Osteoblast (primary cell): Measurements from ENCODE around the gene CNR2. TPM values are rescaled to one million over a fixed set of nuclear protein-coding genes. Genes with fewer than 3 reads are reported as not detected.

ENCODE experiments used
- DNase-seq: peaks from one replicate; pipeline ENCODE4 v3.0.0; 2011; ENCODE audit warnings: low spot score, mixed read lengths; ENCODE audit not compliant: insufficient read length; ENCODE audit errors: missing footprints
- H2AFZ ChIP-seq: 2 replicates; pipeline ENCODE4 v1.6.0; 2011; ENCODE audit warnings: mild to moderate bottlenecking, low read length
- H3K27ac ChIP-seq: 2 replicates; pipeline ENCODE4 v1.5.1; 2011; ENCODE audit warnings: mild to moderate bottlenecking, low read depth, low read length, moderate library complexity
- H3K27me3 ChIP-seq: 2 replicates; pipeline ENCODE4 v1.6.0; 2012; ENCODE audit warnings: mild to moderate bottlenecking, control low read depth, inconsistent platforms, low read length, moderate library complexity; ENCODE audit not compliant: insufficient read depth
- H3K36me3 ChIP-seq: 2 replicates; pipeline ENCODE4 v1.5.1; 2011; ENCODE audit warnings: mild to moderate bottlenecking, low read length, control low read depth, moderate library complexity; ENCODE audit not compliant: insufficient read depth
- H3K4me1 ChIP-seq: 2 replicates; pipeline ENCODE4 v1.5.1; 2011; ENCODE audit warnings: mild to moderate bottlenecking, low read length, control low read depth, moderate library complexity; ENCODE audit not compliant: insufficient read depth
- H3K4me2 ChIP-seq: 2 replicates; pipeline ENCODE4 v1.6.0; 2011; ENCODE audit warnings: mild to moderate bottlenecking, low read length; ENCODE audit not compliant: insufficient read depth
- H3K4me3 ChIP-seq: fragments of 200-600 bp; sonication (generic); 3 replicates; pipeline ENCODE4 v1.5.1; 2012; ENCODE audit warnings: mild to moderate bottlenecking, low read length, inconsistent platforms; ENCODE audit not compliant: insufficient read depth
- H3K79me2 ChIP-seq: 2 replicates; pipeline ENCODE4 v1.6.0; 2012; ENCODE audit warnings: mild to moderate bottlenecking, low read length, control low read depth, inconsistent platforms; ENCODE audit not compliant: insufficient read depth
- H3K9me3 ChIP-seq: 2 replicates; pipeline ENCODE4 v1.5.1; 2011; ENCODE audit warnings: low read depth, low read length, control low read depth
- H4K20me1 ChIP-seq: 2 replicates; pipeline ENCODE4 v1.6.0; 2012; ENCODE audit warnings: mild to moderate bottlenecking, low read length, control low read depth; ENCODE audit not compliant: insufficient read depth
- total RNA-seq: library from RNA; depleted of rRNA; stranded (reverse); fragments of >200 nt; gene quantifications from 2 replicates; pipeline ENCODE4 v1.2.3, GENCODE V29; 2012
- TF ChIP-seq, protein P1 (sequence below): IDR thresholded peaks from 2 replicates; pipeline ENCODE4 v1.5.1; 2011; ENCODE audit warnings: mild to moderate bottlenecking, low read depth, low read length, moderate library complexity; ENCODE audit errors: extremely low read depth

The CNR2 gene
- total RNA-seq, 1 donor = not detected

DNA sequence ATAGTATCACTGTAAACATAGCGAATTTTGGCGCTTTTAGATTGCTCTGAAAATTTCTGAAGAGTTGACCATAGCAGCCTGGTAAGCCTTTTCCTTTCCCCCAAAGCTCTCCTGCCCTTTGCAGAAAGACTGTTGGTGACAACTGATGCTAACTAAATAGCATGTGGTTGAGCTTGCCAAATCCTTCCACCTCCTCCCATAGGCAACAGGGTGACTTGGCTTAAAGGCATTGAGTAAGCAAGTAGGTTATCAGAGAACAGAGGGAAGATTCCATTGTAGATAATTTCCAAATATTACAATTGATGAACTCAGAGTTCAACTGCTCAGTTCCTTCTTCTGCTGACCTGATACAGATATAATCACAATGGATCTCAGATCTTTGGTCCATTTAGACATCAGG is 68.0 kb downstream of the CNR2 start:
- no peak overlapping the region for H3K4me2 ChIP-seq
- no peaks in the 10 kb centered on the region for H3K4me1 ChIP-seq
- peaks cover 3% of the 10 kb centered on the region for H3K36me3 ChIP-seq
- no peak overlapping the region for H3K4me3 ChIP-seq
- no peaks in the 10 kb centered on the region for H3K79me2 ChIP-seq
- no peak overlapping the region for H3K27ac ChIP-seq
- H4K20me1 ChIP-seq = no peaks in the 10 kb centered on the region
- H3K27me3 ChIP-seq = peaks cover 3% of the 10 kb centered on the region
- DNase-seq = no peak
- TF ChIP-seq, protein P1, sequence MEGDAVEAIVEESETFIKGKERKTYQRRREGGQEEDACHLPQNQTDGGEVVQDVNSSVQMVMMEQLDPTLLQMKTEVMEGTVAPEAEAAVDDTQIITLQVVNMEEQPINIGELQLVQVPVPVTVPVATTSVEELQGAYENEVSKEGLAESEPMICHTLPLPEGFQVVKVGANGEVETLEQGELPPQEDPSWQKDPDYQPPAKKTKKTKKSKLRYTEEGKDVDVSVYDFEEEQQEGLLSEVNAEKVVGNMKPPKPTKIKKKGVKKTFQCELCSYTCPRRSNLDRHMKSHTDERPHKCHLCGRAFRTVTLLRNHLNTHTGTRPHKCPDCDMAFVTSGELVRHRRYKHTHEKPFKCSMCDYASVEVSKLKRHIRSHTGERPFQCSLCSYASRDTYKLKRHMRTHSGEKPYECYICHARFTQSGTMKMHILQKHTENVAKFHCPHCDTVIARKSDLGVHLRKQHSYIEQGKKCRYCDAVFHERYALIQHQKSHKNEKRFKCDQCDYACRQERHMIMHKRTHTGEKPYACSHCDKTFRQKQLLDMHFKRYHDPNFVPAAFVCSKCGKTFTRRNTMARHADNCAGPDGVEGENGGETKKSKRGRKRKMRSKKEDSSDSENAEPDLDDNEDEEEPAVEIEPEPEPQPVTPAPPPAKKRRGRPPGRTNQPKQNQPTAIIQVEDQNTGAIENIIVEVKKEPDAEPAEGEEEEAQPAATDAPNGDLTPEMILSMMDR = no peak
- H2AFZ ChIP-seq = no peak overlapping the region
- no peaks in the 10 kb centered on the region for H3K9me3 ChIP-seq

DNA sequence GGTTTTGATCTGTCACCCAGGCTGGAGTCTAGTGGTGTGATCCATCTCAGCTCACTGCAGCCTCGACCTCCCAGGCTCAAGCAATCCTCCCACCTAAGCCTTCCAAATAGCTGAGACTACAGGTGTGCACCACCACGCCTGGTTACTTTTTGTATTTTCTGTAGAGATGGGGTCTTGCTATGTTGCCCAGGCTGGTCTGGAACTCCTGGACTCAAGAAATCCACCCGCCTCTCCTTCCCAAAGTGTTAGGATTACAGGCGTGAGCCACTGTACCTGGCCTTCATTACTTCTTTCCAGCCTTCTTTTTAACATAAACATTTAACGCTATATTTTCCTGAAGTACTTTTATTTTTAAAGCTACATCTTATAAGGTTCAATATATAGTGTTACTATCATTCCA is 69.5 kb downstream of the CNR2 start:
- H3K4me1 ChIP-seq = peaks cover 2% of the 10 kb centered on the region
- H3K27me3 ChIP-seq = peaks cover 3% of the 10 kb centered on the region
- no peak overlapping the region for H3K4me3 ChIP-seq
- no peaks in the 10 kb centered on the region for H3K79me2 ChIP-seq
- H2AFZ ChIP-seq = no peak overlapping the region
- no peaks in the 10 kb centered on the region for H4K20me1 ChIP-seq
- peaks cover 3% of the 10 kb centered on the region for H3K36me3 ChIP-seq
- H3K9me3 ChIP-seq = no peaks in the 10 kb centered on the region
- TF ChIP-seq, protein P1 = no peak
- DNase-seq = no peak
- H3K4me2 ChIP-seq = no peak overlapping the region
- H3K27ac ChIP-seq = no peak overlapping the region

DNA sequence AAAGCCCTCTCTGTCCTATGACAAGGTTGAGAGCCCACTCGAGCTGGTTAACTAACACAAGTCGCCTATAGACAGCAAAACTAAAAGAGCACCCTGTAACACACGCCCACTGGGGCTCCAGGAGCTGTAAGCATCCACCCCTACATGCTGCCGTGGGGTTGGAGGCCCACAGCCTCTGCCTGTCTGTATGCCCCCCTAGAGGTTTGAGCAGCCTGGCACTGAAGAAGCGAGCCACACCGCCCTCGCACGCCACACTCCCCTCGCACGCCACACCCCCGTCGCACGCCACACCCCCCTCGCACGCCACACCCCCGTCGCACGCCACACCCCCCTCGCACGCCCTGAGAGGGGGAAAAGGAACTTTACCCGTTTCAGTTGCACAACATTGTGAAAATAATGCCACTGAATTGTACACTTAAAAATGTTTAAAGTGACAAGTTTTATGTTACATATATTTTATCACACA is 74.7 kb downstream of the CNR2 start:
- no peaks in the 10 kb centered on the region for H3K9me3 ChIP-seq
- peak overlapping the region; percentile 78 for H3K4me2 ChIP-seq
- peaks cover 8% of the 10 kb centered on the region for H3K4me1 ChIP-seq
- no peaks in the 10 kb centered on the region for H3K36me3 ChIP-seq
- H4K20me1 ChIP-seq = no peaks in the 10 kb centered on the region
- no peaks in the 10 kb centered on the region for H3K79me2 ChIP-seq
- TF ChIP-seq, protein P1 = no peak
- DNase-seq = peak; percentile 92
- no peak overlapping the region for H3K27ac ChIP-seq
- H3K27me3 ChIP-seq = peaks cover 9% of the 10 kb centered on the region
- H2AFZ ChIP-seq = peak overlapping the region; percentile 47
- H3K4me3 ChIP-seq = peak overlapping the region; percentile 62

DNA sequence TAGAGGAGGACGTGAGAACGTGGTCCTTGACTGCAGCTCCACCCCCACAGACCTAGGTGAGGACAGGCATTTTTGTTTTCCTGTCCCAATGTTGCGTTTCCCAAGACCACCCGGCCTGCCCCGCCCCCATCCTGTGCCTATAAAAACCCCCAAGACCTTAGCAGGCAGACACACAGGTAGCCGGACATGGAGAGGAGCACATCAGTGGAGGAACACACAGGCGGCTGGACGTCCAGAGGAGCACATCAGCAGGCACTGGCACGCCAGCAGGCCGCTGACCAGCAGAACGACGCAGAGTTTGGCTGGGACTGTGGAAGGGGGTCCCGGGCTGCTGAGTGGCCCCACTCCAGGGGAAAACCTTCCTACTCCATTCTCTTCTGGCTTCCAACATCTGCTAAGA is 75.3 kb downstream of the CNR2 start:
- no peaks in the 10 kb centered on the region for H4K20me1 ChIP-seq
- peak overlapping the region; percentile 62 for H3K4me3 ChIP-seq
- TF ChIP-seq, protein P1 = no peak
- no peak overlapping the region for H2AFZ ChIP-seq
- H3K79me2 ChIP-seq = no peaks in the 10 kb centered on the region
- H3K4me2 ChIP-seq = peak overlapping the region; percentile 78
- peaks cover 8% of the 10 kb centered on the region for H3K4me1 ChIP-seq
- peaks cover 9% of the 10 kb centered on the region for H3K27me3 ChIP-seq
- H3K9me3 ChIP-seq = no peaks in the 10 kb centered on the region
- no peak overlapping the region for H3K27ac ChIP-seq
- no peak for DNase-seq
- H3K36me3 ChIP-seq = no peaks in the 10 kb centered on the region
